Astrocyte of the cerebellum (primary cell): ENCODE measurements around the gene PIGS.

Source experiments
- DNase-seq: peaks from one replicate; pipeline ENCODE4 v3.0.0-alpha.2; 2011; ENCODE audit warnings: low read depth
- H3K4me3 ChIP-seq: 2 replicates; pipeline ENCODE4 v1.5.1; 2011; ENCODE audit warnings: mild to moderate bottlenecking, low read depth, low read length, moderate library complexity
- CTCF ChIP-seq: IDR thresholded peaks from 2 replicates; pipeline ENCODE4 v1.5.1; 2012; ENCODE audit warnings: low read length, low read depth, moderate library complexity, mild to moderate bottlenecking; ENCODE audit errors: missing control alignments
- in situ Hi-C: cut with HindIII; loops from 2 replicates; pipeline ENCODE4 v1.10.0; 2017; ENCODE audit warnings: low sequenced_read_pairs

Gene PIGS

GRCh38 chr17:28571361-28572122, at the start of gene PIGS:
PIGS (minus strand) TSS chr17:28571524; CDS start chr17:28571496, 28 bp downstream.
- in situ Hi-C loops, result no loop called here
- TF ChIP-seq CTCF, result no peak
- peak; percentile 66 for DNase-seq
- H3K4me3 ChIP-seq, result peak within 1 kb of the TSS; percentile 97

GRCh38 chr17:28620010-28620409, 48.7 kb upstream of the PIGS start:
- in situ Hi-C loops, result no loop called here
- no peak for TF ChIP-seq CTCF
- no peak overlapping the region for H3K4me3 ChIP-seq
- DNase-seq, result no peak

- no peak overlapping the region for H3K4me3 ChIP-seq
- no peak for TF ChIP-seq CTCF
- DNase-seq, result no peak
- in situ Hi-C loops, result loop anchor here (5.0 kb wide), 1 partner anchor 41 kb away; the partner anchor contains the start of gene ALDOC
Measured at GRCh38 chr17:28618464-28618863, 47.1 kb upstream of the PIGS start.

- no peak for TF ChIP-seq CTCF
- DNase-seq, result no peak
- no peak overlapping the region for H3K4me3 ChIP-seq
- in situ Hi-C loops, result loop anchor here (5.0 kb wide), 1 partner anchor 39 kb away; the partner anchor contains the start of gene ALDOC
Measured at GRCh38 chr17:28616281-28616680, 45.0 kb upstream of the PIGS start.

GRCh38 chr17:28615260-28615940, 44.1 kb upstream of the PIGS start:
- DNase-seq, result no peak
- H3K4me3 ChIP-seq, result no peak overlapping the region
- TF ChIP-seq CTCF, result no peak
- in situ Hi-C loops, result loop anchor here (5.0 kb wide), 1 partner anchor 38 kb away; the partner anchor contains the start of gene ALDOC

- H3K4me3 ChIP-seq, result no peak within 1 kb of the TSS
- no peak for TF ChIP-seq CTCF
- DNase-seq, result no peak
- in situ Hi-C loops, result no loop called here
Measured at GRCh38 chr17:28613931-28614381, 42.6 kb upstream of the PIGS start, which contains the start of gene RSKR. RSKR (minus strand) TSS chr17:28614185; CDS start chr17:28614161, 24 bp downstream.
